CD4-positive, alpha-beta T cell treated with Interleukin-4 for 4 hours (primary cell): Measurements from ENCODE around the gene CSNK2A3.

Source experiments
- DNase-seq: peaks from one replicate; pipeline ENCODE4 v3.0.0-alpha.2; 2020

The CSNK2A3 gene

DNA sequence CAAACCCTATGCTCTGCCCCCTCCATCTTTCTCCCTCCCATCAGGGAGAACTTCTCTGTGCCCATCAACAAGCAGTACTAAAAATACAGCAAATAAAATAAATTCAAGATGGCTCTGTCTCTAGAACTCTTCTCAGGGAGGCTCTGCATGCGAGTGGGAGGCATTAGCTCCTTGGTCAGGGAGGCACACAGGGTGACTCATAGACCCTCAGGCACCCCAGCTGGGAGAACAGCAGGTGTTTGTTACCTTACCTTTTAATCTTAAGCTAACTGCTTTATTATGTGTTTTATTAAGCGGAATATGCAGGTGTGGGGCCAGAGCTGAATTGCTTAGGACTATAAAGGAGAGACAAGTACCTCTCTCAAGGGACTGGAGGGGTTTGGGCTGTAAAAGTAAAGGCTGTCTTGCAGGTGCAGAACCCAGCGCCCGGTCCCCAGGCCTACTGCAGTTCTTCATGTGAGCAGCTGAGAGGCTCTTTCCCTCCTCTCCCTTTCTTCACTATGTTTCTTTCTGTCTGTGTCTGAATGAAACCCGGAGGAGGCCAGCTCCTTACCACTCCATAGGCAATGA lies 20.8 kb downstream of the CSNK2A3 start:
- DNase-seq = no peak

DNA sequence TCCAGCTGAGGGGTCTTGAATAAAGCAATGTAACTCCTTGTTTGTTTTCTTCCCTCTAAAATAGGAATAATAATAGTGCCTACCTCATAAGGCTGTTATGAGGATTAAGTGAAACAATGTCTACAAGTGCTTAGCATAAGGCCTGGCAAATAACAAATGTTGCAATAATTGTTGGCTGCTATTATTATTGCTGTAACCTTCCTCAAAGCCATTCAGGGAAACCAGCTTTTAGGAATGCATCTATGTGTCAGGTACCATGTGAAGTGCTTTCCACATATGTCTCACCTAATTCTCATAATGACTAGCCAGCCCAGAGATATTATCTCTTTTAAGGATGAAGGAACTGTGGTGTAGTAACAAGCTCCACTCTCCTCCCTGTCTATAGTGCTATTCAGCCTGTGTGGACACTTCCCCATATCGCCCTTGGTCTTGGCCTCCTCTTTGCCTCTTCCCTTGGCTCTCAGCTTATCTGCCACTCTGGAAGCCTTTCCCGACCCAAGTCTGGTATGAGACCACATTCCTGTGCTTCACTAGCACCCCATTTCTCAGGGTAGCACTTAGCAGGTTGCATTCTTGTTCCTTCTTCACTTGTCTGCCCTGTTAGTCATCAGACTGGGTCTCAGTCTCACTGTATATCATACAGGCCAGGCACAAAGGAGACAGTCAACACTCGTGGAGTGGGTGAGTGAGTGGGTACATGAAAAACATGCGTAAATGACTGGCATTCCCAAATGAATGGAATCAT lies 23.8 kb downstream of the CSNK2A3 start:
- no peak for DNase-seq

DNA sequence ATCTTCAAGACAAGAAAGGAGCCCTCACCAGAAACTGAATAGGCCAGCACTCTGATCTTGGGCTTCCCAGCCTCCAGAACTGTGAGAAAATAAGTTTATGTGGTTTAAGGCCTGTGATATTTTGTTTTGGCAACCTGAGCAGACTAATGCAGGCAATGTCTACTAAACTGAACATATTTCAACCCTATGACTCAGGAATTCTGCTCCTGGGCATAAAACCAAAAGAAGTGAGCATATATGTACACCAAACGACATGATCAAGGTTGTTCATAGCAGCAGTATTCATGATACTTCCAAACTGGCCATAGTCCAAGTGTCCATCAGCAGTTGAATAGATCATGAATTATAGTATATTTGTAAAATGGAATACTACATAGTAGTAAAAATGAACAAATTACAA lies 29.0 kb downstream of the CSNK2A3 start:
- DNase-seq = no peak

GRCh38 chr11:11322101-11322500 lies 30.9 kb downstream of the CSNK2A3 start:
- no peak for DNase-seq

DNA sequence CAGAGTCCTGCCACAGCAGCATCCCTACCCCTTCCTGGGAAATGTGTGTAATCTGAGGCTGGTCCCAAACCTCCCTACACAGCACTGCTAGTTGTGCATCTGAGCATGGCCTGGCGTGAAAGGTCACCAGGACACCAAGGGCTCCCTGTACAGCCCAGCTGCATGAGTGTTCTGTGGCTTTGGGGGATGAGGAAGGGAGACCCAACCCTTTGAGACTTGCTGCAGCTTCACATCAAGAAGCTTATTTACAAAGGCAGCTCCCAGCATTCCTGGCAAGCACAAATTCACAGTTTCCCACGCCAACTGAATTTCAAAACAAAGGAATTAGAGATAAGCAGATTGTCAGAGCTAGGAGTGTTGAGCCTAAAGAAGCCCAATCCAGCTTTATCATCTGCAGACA lies 32.2 kb downstream of the CSNK2A3 start:
- no peak for DNase-seq

DNA sequence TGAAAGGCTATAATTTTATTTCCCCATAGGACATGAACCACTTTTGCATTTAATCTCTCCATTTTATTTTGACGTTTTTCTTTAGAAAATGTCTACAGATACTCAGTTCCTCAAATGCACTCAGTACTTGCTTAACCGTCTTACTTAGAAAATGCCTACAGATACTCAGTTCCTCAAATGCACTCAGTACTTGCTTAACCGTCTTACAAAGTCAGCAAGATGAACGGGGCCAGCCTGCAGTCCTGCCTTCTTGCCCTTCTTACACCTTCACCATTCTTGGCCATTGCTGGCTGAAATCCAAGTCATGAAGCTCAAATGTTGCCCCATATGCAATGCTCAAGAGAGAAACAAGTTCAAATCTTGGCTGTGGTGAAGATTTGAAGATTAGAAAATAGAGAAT lies 34.1 kb downstream of the CSNK2A3 start:
- DNase-seq = peak; percentile 2

GRCh38 chr11:11318461-11318860 lies 34.6 kb downstream of the CSNK2A3 start:
- DNase-seq = no peak

DNA sequence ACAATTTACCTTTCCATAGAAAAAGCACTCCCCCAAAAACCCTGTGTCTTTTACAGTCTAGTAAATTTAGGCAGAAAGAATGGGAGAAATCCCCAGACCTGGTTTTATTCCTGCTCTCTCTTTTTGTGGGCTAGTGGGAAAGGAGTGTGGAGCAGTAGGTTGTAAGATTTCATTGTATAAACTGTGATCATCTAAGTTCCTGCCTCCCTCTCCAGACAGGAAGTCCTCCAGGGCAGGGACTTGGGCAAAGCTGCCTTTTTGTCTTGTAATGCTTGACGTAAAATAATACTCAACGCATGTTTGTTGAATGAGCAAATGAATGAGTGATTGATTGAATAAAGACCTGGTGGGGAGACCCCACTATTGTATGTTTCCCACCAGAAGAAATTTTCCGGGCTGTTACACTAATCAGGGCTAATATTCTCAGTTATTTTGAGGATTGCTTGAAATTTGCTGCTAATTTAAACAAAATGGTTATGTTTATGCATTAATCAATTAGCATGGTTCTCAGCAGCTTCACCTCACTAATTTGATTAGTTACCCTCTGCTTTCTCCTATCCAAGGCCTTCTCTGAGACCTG lies 36.3 kb downstream of the CSNK2A3 start:
- DNase-seq = no peak

- no peak for DNase-seq
Observed at GRCh38 chr11:11313902-11314692, 39.0 kb downstream of the CSNK2A3 start.

DNA sequence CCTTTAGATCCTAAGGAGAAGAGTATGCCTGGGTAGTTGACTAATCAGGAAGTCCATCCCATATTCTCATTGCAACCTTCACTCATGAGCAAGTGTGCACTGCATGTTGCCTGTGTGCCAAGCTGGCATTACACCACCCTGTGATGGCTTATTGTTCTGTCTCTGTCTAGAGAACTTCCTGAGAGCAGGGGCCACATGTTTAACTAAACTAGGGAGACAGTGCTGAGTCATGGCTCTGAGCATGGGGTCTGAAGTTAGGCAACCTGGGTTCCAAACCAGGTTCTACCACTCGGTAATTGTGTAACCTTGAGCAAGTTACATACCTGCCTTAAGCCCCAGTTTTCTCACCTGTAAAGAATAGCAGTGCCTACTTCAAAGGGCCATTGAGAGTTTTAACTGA lies 39.6 kb downstream of the CSNK2A3 start:
- DNase-seq = no peak

GRCh38 chr11:11312738-11313137 lies 40.3 kb downstream of the CSNK2A3 start:
- DNase-seq = no peak

- peak; percentile 8 for DNase-seq
Observed at GRCh38 chr11:11311169-11311568, 41.9 kb downstream of the CSNK2A3 start.

DNA sequence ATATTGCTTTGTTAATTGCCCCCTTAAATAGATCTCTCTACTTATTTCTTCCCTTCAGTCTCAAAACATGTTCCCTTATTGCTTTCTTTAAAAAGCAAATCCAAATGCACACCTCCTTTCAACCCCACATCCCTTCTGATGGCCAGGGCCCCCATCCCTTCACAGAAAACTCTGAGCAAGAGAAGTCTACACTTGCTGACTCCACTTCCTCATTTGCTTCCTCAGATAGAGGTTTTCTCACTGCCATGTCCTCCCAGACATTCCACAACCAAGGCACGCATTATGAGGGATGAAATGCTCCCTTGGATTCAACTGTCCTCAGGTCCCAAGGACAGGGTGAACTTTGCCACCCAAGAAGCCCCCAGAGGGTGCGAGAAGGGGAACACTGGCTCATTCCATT lies 43.1 kb downstream of the CSNK2A3 start:
- no peak for DNase-seq

- DNase-seq = no peak
Observed at GRCh38 chr11:11308249-11308648, 44.8 kb downstream of the CSNK2A3 start.

DNA sequence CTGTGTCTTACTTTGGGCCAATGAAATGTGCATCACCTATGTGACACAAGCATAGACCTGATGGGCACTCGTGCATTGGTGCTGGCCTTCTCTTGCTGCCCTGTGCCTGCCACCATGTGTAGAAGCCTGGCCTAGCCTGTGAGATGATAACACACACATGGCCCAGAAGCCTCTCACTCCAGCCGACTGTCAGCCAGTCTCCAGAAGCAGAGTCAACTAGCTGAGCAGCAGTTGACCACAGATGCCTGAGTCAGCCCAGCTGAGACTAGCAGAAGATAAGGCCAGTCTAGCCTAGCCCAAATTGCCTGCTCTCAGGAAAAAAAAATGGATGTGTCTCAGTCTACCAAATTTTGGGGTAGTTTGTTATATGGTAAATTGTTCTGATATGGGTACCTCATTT lies 46.2 kb downstream of the CSNK2A3 start:
- no peak for DNase-seq

GRCh38 chr11:11304550-11304949 lies 48.5 kb downstream of the CSNK2A3 start:
- DNase-seq = no peak

DNA sequence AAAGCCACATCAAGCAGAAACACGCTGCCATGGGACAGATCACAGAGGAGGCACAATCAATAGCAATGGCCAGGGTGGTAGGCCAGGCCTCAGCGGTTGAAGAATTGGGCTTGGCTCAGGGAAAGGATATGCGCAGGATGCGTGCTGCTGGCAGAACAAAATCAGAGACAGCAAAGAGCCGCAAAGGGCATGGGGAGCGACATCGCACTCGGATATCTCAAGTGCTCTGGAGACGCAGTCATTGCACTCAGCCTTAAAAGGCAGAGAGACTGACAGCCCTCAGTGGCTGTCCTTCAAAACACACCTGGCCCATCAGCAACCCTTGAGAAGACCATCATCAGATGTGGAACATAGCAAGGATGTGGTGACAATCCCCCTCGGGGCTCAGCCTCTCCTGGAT lies 50.5 kb downstream of the CSNK2A3 start:
- no peak for DNase-seq
